ENCODE data around the gene CREB3. TPM values are rescaled to one million over a fixed set of nuclear protein-coding genes. Genes with fewer than 3 reads are reported as not detected.
A peak's percentile ranks its signal among the peaks of the same experiment; 100 is the strongest.

The CREB3 gene
- total and polyA plus RNA-seq, 9 donors: 31.2 to 41.5 (median 36.6) TPM

- Histone ChIP-seq H3K4me3 (peak overlapping the region; percentile 92), H3K9me3 (no peaks in the 10 kb centered on the region), H3K27me3 (no peaks in the 10 kb centered on the region), H3K4me1 (ENCODE audit: insufficient read depth) (peaks cover 34% of the 10 kb centered on the region), H3K27ac (peak overlapping the region; percentile 92 to 96), H3K36me3 (no peaks in the 10 kb centered on the region)
- no peak for DNase-seq
- WGBS, 3 donors: 61 to 67% (median 64%) methylated on average over 2 of the region's 2 CpGs
- TF ChIP-seq EP300 (IDR thresholded peaks at IDR 0.05): no peak
- TF ChIP-seq CTCF (IDR thresholded peaks at IDR 0.05): no peak
- no peak for TF ChIP-seq POLR2A (IDR thresholded peaks at IDR 0.05)
- intact Hi-C loops (cut with DNase I): loop anchor here in 1 of 4 donors (5.0 kb wide), 1 partner anchor 68 kb away; no protein-coding TSS in a partner anchor
Measured at GRCh38 chr9:35730486-35730854, 2.0 kb upstream of the CREB3 start.

- no peaks in the 10 kb centered on the region for H3K27me3 ChIP-seq
- DNase-seq: no peak
- intact Hi-C loops (cut with DNase I): loop anchor here in 1 of 4 donors (5.0 kb wide), 1 partner anchor 69 kb away; no protein-coding TSS in a partner anchor
- H3K4me3 ChIP-seq: peak overlapping the region; percentile 92
- H3K4me1 ChIP-seq (ENCODE audit: insufficient read depth): peaks cover 34% of the 10 kb centered on the region
- WGBS, 3 donors: 0 to 2% (median 2%) methylated on average over 29 to 47 of the region's 47 CpGs
- H3K9me3 ChIP-seq: no peaks in the 10 kb centered on the region
- TF ChIP-seq EP300 (IDR thresholded peaks at IDR 0.05) (no peak), CTCF (IDR thresholded peaks at IDR 0.05) (no peak), POLR2A (IDR thresholded peaks at IDR 0.05) (no peak)
- no peaks in the 10 kb centered on the region for H3K36me3 ChIP-seq
- peak overlapping the region; percentile 92 to 96 for H3K27ac ChIP-seq
Measured at GRCh38 chr9:35731415-35732184, 866 bp upstream of the CREB3 start.

- TF ChIP-seq CTCF (IDR thresholded peaks at IDR 0.05): no peak
- no peak for TF ChIP-seq POLR2A (IDR thresholded peaks at IDR 0.05)
- no peak for TF ChIP-seq EP300 (IDR thresholded peaks at IDR 0.05)
Measured at GRCh38 chr9:35732800-35733541, 505 bp downstream of the CREB3 start.

GRCh38 chr9:35734096-35734495 lies 1.6 kb downstream of the CREB3 start:
- H3K36me3 ChIP-seq: no peaks in the 10 kb centered on the region
- WGBS, 3 donors: 82 to 93% (median 86%) methylated on average over 3 of the region's 3 CpGs
- no peak for DNase-seq
- no peak overlapping the region for H3K4me3 ChIP-seq
- H3K9me3 ChIP-seq: no peaks in the 10 kb centered on the region
- no peaks in the 10 kb centered on the region for H3K27me3 ChIP-seq
- no peak overlapping the region for H3K27ac ChIP-seq
- peaks cover 19% of the 10 kb centered on the region for H3K4me1 ChIP-seq (ENCODE audit: insufficient read depth)
- intact Hi-C loops (cut with DNase I): loop anchor here in 1 of 4 donors (5.0 kb wide), 1 partner anchor 72 kb away; no protein-coding TSS in a partner anchor
- TF ChIP-seq POLR2A (IDR thresholded peaks at IDR 0.05) (no peak), EP300 (IDR thresholded peaks at IDR 0.05) (no peak), CTCF (IDR thresholded peaks at IDR 0.05) (no peak)

More at GRCh38 chr9:35732800-35733541, 505 bp downstream of the CREB3 start:
- Histone ChIP-seq H3K36me3 (no peaks in the 10 kb centered on the region), H3K9me3 (no peaks in the 10 kb centered on the region), H3K27ac (peak overlapping the region; percentile 92 to 96), H3K4me3 (peak overlapping the region; percentile 92), H3K27me3 (no peaks in the 10 kb centered on the region), H3K4me1 (ENCODE audit: insufficient read depth) (peaks cover 26% of the 10 kb centered on the region)
- WGBS, 3 donors: 1 to 2% (median 1%) methylated on average over 14 of the region's 14 CpGs
- intact Hi-C loops (cut with DNase I): loop anchor here in 1 of 4 donors (5.0 kb wide), 1 partner anchor 71 kb away; no protein-coding TSS in a partner anchor
- no peak for DNase-seq
